Globus pallidus (tissue), 1 donor: ENCODE measurements around the gene TRPM4.
"Not testable (repeated sequence)": the region's sequence is repeated elsewhere in the genome, so short reads cannot be mapped to it uniquely, and the experiment has no call there.

Experiments used
- DNase-seq: peaks from one replicate; pipeline ENCODE4 v3.0.0-alpha.2; 2015; ENCODE audit warnings: low spot score

Gene TRPM4

DNA sequence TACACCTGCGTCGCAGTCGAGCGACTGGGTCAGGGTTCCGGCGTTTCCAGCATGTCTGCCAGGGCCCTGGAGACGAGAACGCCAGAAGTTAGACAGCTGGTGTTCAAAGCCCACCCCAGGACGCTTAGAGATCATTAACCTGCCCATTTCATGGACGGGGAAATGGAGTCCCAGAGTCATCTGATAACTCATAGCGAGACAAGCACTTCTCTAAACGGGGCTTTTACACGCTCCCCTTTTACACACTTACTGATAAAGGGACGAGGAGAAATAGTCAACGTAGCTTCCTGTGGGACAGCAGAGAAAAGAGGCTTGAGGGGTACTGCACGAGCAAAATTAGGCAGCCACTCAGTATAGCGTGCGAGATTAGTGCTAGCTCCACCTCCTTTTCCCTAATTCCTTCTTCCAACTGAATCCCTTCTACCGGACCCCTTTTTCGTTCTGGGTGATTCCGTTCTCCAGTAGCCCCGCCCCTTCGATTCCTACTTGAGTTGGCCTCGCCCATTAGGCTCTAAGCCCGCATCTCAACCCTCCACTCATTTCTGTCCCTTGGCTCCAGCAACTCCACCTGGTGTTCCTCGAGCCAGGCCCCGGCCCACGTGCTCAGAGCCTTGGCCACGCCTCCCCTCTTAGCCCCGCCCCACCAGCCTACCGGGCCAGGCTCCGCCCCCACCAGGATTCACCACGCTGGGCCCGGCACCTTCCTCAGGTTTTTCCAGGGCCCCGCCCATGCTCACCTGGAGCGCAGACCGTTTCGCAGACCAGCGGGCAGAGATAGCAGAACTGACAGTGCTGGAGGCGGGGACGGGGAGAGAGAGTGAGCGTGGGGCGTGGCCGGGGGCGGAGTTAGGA lies 6.1 kb upstream of the TRPM4 start:
- no peak for DNase-seq

DNA sequence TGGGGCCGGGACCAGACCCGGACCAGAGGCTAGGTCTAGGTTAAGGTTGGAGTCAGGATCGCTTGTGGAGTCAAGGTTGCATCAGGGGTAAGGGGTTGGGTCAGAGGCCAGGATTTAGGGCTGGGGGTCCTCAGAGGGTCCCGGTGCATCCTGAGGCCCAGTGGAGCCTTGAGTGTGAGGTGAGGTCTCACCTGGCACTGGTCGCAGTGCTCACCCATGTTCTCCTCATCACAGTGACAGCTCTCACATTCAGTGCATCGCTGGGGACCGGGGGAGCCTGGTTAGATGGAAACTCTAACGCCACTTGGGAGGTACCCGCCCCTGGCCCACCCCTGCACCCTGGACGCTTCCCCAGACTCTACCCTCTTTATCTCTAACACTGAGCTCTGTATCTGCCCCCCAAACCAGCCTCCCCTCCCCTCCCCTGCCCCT lies 5.5 kb upstream of the TRPM4 start:
- DNase-seq: no peak

- no peak for DNase-seq
These were observed 4.3 kb upstream of the TRPM4 start for GRCh38 chr19:49153167-49153809.

DNA sequence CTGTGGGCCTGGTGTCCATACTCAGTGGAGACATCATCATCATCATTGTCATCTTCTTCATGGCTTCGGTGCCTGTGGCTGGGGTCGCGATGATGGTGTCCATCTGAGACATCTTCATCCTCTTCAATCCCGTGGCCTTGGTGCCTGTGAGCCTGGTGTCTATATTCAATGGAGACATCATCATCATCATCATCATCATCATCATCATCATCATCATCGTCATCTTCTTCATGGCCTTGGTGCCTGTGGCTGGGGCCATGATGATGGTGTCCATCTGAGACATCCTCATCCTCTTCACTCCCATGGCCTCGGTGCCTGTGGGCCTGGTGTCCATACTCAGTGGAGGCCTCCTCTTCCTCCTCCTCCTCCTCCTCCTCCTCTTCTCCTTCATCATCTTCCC lies 3.3 kb upstream of the TRPM4 start:
- no peak for DNase-seq

- DNase-seq: no peak
These were observed 2.4 kb upstream of the TRPM4 start, which contains the start of gene HRC for GRCh38 chr19:49155005-49155819. TSS of gene HRC (minus strand) at chr19:49155396. CDS start at chr19:49155237, 159 bp downstream.

DNA sequence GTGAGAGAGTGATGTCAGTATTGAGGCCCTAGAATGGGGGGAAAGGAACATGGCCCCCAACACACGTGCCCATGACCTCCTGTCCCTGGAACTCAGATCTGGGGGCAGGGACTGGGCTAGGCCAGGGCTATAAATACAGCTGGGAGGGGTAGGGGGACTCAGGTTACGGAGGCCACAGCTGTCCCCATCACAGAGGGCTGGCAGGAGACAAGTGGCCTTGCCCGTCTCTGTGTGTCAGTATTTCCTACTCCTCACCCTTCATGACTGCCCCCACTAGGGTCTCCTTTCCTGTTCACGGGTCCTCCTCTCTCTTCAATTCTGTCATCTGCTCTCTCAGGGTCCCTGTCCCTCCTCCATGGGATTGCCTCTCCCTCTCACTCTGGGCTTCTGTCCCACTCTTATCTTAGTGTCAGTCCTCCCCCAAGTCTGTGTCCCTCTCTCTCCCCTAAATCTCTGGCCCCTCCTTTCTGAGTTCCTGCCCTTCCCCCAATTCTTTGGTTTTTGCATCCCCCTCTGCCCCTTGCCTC lies 1.7 kb upstream of the TRPM4 start:
- DNase-seq: no peak

- DNase-seq: no peak
These were observed 3.0 kb downstream of the TRPM4 start for GRCh38 chr19:49160450-49161189.

DNA sequence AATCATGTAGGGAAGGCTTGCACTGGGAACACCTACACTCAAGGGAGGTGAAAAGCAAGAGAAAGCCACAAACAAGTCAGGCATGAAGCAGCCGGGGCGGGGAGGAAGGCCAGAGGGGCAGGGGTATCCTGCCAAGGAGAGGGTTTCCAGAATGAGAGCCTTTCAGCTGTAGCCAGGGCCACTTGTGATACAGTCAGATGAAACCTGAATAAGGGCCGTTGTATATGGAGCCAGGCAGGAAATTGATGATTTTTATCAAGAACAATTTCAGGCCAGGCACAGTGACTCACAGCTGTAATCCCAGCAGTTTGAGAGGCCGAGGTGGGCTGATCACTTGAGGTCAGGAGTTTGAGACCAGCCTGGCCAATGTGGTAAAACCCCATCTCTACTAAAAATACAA lies 4.4 kb downstream of the TRPM4 start:
- no peak for DNase-seq

- no peak for DNase-seq
These were observed 7.6 kb downstream of the TRPM4 start for GRCh38 chr19:49165111-49165750.

- DNase-seq: no peak
These were observed 8.3 kb downstream of the TRPM4 start for GRCh38 chr19:49165865-49166301.

GRCh38 chr19:49167857-49168409 lies 10.3 kb downstream of the TRPM4 start:
- DNase-seq: no peak

GRCh38 chr19:49168421-49168820 lies 10.8 kb downstream of the TRPM4 start:
- DNase-seq: no peak

DNA sequence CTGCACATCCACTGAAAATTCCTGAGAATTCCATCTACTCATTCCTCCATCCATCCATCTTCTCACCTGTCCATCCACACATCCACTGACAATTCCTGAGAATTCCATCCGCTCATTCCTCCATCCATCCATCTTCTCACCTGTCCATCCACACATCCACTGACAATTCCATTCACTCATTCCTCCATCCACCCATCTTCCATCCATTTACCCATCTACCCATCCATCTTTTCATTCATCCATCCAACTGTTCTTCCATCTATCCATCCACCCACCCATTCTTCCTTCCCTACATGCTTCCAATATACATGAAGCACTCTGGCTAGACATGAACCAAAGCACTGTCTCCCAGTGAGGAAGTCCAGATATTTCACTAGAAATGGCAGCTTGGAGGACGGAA lies 15.6 kb downstream of the TRPM4 start:
- DNase-seq: no peak

- DNase-seq: no peak
These were observed 23.1 kb downstream of the TRPM4 start for GRCh38 chr19:49180659-49181058.

DNA sequence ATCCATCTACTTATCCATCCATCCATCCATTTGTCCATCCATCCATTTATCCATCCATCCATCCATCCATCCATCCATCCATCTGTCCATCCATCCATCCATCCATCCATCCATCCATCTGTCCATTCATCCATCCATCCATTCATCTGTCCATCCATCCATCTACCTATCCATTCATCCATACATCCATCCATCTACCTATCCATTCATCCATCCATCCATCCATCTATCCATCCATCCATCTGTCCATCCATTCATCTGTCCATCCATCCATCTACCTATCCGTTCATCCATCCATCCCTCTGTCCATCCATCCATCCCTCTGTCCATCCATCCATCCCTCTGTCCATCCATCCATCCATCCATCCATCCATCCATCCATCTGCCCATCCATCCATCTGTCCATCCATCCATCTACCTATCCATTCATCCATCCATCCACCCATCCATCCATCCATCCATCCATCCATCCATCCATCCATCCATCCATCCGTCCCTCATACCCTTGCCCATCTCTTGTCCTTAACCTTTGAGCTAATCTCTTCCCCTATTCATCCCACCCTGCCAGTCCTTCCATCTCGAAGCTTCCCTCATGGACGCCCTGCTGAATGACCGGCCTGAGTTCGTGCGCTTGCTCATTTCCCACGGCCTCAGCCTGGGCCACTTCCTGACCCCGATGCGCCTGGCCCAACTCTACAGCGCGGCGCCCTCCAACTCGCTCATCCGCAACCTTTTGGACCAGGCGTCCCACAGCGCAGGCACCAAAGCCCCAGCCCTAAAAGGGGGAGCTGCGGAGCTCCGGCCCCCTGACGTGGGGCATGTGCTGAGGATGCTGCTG lies 24.6 kb downstream of the TRPM4 start:
- DNase-seq: not testable (repeated sequence)

DNA sequence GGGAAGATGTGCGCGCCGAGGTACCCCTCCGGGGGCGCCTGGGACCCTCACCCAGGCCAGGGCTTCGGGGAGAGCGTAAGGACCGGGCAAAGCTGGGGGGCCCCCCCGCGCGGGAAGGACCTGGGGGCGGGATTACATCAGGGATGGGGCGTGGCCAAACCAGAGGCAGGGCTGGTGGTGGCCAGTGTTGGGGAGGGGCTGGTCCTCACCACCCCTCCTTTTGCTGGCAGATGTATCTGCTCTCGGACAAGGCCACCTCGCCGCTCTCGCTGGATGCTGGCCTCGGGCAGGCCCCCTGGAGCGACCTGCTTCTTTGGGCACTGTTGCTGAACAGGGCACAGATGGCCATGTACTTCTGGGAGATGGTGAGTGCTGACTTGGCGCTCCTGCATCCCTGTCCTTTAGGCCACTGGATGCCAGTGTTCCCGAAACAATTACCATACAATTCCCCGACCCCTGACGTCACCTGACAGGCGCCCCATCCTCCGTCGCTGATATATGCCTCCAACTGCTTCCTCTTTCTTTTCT lies 25.3 kb downstream of the TRPM4 start:
- no peak for DNase-seq

- no peak for DNase-seq
These were observed 28.5 kb downstream of the TRPM4 start for GRCh38 chr19:49186108-49186507.

GRCh38 chr19:49188626-49189200 lies 31.1 kb downstream of the TRPM4 start:
- DNase-seq: no peak

DNA sequence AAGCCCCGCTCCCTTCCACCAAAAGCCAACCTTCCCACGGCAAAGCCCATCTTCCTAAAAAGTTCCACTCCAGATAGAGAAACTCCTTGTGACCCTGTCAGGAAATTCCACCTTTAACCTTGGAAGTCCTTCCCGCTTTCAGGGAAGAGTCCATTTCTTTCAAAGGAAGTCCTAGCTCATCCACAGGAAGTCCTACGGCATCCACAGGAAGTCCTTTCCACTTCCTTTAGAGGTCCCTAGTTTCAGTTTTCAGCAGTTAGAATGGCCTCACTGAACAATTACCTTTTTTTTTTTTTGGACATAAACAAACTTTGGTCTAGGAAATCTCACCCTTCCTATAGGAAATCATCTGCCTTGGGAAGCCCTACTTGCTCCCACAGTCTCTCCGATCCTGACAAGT lies 31.7 kb downstream of the TRPM4 start:
- no peak for DNase-seq
